HepG2 (cell line): ENCODE results near the gene ABCF1. TPM values are rescaled to one million over a fixed set of nuclear protein-coding genes. Genes with fewer than 3 reads are reported as not detected.

ENCODE experiments used
- AGO1 ChIP-seq: fragments of 200-400 bp; formaldehyde crosslinking; IDR thresholded peaks from 2 replicates; pipeline ENCODE4 v1.6.1; 2017; ENCODE audit warnings: mild to moderate bottlenecking, low read depth, low read length, moderate library complexity; ENCODE audit not compliant: poor library complexity, severe bottlenecking
- CCAR2 ChIP-seq: fragments of 200-400 bp; formaldehyde crosslinking; optimal IDR thresholded peaks from 2 replicates; pipeline ENCODE3; 2018; ENCODE audit warnings: low read depth, mild to moderate bottlenecking, low read length, moderate library complexity
- EHMT2 ChIP-seq: fragments of 200-600 bp; sonication (generic); IDR thresholded peaks from 2 replicates; pipeline ENCODE4 v1.7.0; 2017; ENCODE audit warnings: antibody characterized with exemption, low read depth, low read length, borderline replicate concordance
- FOXK2 ChIP-seq: fragments of 450-650 bp; IDR thresholded peaks from 2 replicates; pipeline ENCODE4 v1.6.1; 2016
- GABPA ChIP-seq, 2 experiments: IDR thresholded peaks; 2 replicates each; pipeline ENCODE4 v1.6.1; 2011 to 2016; ENCODE audit warnings: low read depth in 2 of 2, low read length in 1 of 2, missing biosample characterization in 1 of 2, missing genetic modification characterization in 1 of 2
- HNRNPK ChIP-seq: fragments of 200-400 bp; formaldehyde crosslinking; IDR thresholded peaks from 2 replicates; pipeline ENCODE4 v1.6.1; 2018; ENCODE audit warnings: low read length, low read depth, moderate library complexity, mild to moderate bottlenecking; ENCODE audit not compliant: poor library complexity, severe bottlenecking
- TFDP1 ChIP-seq: IDR thresholded peaks from 2 replicates; pipeline ENCODE4 v1.6.1; 2016; ENCODE audit warnings: missing compliant biosample characterization, missing genetic modification reagents, borderline replicate concordance
- UBTF ChIP-seq: sonication (generic); formaldehyde crosslinking; IDR thresholded peaks from 2 replicates; pipeline ENCODE4 v1.4.0; 2020; ENCODE audit warnings: mild to moderate bottlenecking, missing genetic modification reagents
- YEATS4 ChIP-seq: sonication (generic); formaldehyde crosslinking; IDR thresholded peaks from 2 replicates; pipeline ENCODE4 v1.4.0; 2020; ENCODE audit warnings: missing genetic modification reagents, borderline replicate concordance
- ZNF136 ChIP-seq: sonication (generic); formaldehyde crosslinking; IDR thresholded peaks from 2 replicates; pipeline ENCODE4 v1.8.1; 2022; ENCODE audit warnings: low read depth, mild to moderate bottlenecking, moderate library complexity, missing genetic modification reagents
- ZNF230 ChIP-seq: sonication (generic); formaldehyde crosslinking; IDR thresholded peaks from 2 replicates; pipeline ENCODE4 v1.4.0; 2020; ENCODE audit warnings: mild to moderate bottlenecking, missing genetic modification reagents
- ZNF317 ChIP-seq: sonication (generic); formaldehyde crosslinking; IDR thresholded peaks from 2 replicates; pipeline ENCODE4 v1.5.0; 2020; ENCODE audit warnings: mild to moderate bottlenecking, missing genetic modification reagents
- ZNF780A ChIP-seq: sonication (generic); formaldehyde crosslinking; IDR thresholded peaks from 2 replicates; pipeline ENCODE4 v1.8.0; 2022; ENCODE audit warnings: mild to moderate bottlenecking, missing genetic modification reagents, moderate library complexity
- ZNF800 ChIP-seq: sonication (generic); formaldehyde crosslinking; IDR thresholded peaks from 2 replicates; pipeline ENCODE4 v1.4.0; 2020; ENCODE audit warnings: missing genetic modification reagents
- polyA plus RNA-seq, 8 experiments: library from polyadenylated mRNA; depleted of rRNA in 3 of 8; stranded (reverse) in 7 of 8; unstranded in 1 of 8; fragments of >200 nt; fragmentation: Illumina TruSeq in 4 of 8; extraction: Trizol in 4 of 8; gene quantifications; 2 replicates each; pipeline versions ENCODE4 v1.2.1 to v1.2.3, GENCODE V29; 2011 to 2016; ENCODE audit warnings: low read depth in 4 of 8, missing spikeins in 1 of 8, mixed read lengths in 1 of 8; ENCODE audit not compliant: insufficient read depth in 1 of 8
- total RNA-seq, 5 experiments: library from RNA; depleted of rRNA; stranded (reverse); fragments of >200 nt; fragmentation: Illumina TruSeq; extraction: Trizol; gene quantifications; 2 replicates each; pipeline ENCODE4 v1.2.3, GENCODE V29; 2016; ENCODE audit warnings: low read depth in 1 of 5
- TF ChIP-seq, protein P1 (sequence below): sonication (generic); formaldehyde crosslinking; IDR thresholded peaks from 2 replicates; pipeline ENCODE4 v1.8.1; 2023; ENCODE audit warnings: missing genetic modification reagents, inconsistent platforms, borderline replicate concordance
- TF ChIP-seq, protein P2 (sequence below): IDR thresholded peaks from 2 replicates; pipeline ENCODE4 v1.6.1; 2012; ENCODE audit warnings: low read depth, low read length, improper control_type of control experiment

Gene ABCF1
- total and polyA plus RNA-seq, 2 of the 13 experiments (the other 11 are each of a cell fraction or from before 2014, with no cell fraction given) = 25.4 to 98.9 TPM

- TF ChIP-seq ZNF800 (CRISPR knock-in tag) = peak; percentile 69; the same call in 1 of the 2 replicates
- peak; percentile 95 for TF ChIP-seq FOXK2
- TF ChIP-seq ZNF230 (CRISPR knock-in tag) = no peak
- peak; percentile 82 for TF ChIP-seq AGO1
- TF ChIP-seq HNRNPK = no peak
- no peak for TF ChIP-seq YEATS4
- no peak; the same call in 1 of the 2 replicates for TF ChIP-seq TFDP1 (CRISPR knock-in tag)
- TF ChIP-seq ZNF780A (CRISPR knock-in tag) = 0 out of 2 replicates have a peak, but pooled peaks have one; percentile 8
- TF ChIP-seq, protein P1, sequence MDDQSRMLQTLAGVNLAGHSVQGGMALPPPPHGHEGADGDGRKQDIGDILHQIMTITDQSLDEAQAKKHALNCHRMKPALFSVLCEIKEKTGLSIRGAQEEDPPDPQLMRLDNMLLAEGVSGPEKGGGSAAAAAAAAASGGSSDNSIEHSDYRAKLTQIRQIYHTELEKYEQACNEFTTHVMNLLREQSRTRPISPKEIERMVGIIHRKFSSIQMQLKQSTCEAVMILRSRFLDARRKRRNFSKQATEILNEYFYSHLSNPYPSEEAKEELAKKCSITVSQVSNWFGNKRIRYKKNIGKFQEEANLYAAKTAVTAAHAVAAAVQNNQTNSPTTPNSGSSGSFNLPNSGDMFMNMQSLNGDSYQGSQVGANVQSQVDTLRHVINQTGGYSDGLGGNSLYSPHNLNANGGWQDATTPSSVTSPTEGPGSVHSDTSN (CRISPR knock-in tag) = no peak
- no peak for TF ChIP-seq EHMT2
- TF ChIP-seq GABPA (IDR thresholded peaks at IDR 0.05; ENCODE audit: low read depth, low read length) = no peak; the same call in 1 of the 2 replicates
- TF ChIP-seq GABPA (CRISPR knock-in tag; IDR thresholded peaks at IDR 0.05; ENCODE audit: low read depth) = no peak
- TF ChIP-seq UBTF (CRISPR knock-in tag) = peak; percentile 20; the same call in 1 of the 2 replicates
- TF ChIP-seq ZNF317 (CRISPR knock-in tag) = peak; percentile 63
- TF ChIP-seq CCAR2 = no peak
- TF ChIP-seq, protein P2, sequence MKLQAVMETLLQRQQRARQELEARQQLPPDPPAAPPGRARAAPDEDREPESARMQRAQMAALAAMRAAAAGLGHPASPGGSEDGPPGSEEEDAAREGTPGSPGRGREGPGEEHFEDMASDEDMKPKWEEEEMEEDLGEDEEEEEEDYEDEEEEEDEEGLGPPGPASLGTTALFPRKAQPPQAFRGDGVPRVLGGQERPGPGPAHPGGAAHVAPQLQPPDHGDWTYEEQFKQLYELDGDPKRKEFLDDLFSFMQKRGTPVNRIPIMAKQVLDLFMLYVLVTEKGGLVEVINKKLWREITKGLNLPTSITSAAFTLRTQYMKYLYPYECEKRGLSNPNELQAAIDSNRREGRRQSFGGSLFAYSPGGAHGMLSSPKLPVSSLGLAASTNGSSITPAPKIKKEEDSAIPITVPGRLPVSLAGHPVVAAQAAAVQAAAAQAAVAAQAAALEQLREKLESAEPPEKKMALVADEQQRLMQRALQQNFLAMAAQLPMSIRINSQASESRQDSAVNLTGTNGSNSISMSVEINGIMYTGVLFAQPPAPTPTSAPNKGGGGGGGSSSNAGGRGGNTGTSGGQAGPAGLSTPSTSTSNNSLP = peak; percentile 8; the same call in 1 of the 2 replicates
- TF ChIP-seq ZNF136 = no peak
Measured at GRCh38 chr6:30556066-30556905, 15.0 kb upstream of the ABCF1 start, which contains the start of gene GNL1 (continued).
